HepG2 (cell line): ENCODE data around the gene DHRS13. TPM values are rescaled to one million over a fixed set of nuclear protein-coding genes. Genes with fewer than 3 reads are reported as not detected.

Source experiments
- FLYWCH1 ChIP-seq: sonication (generic); formaldehyde crosslinking; IDR thresholded peaks from 2 replicates; pipeline ENCODE4 v1.8.1; 2023; ENCODE audit warnings: mild to moderate bottlenecking, missing genetic modification reagents
- FOXA3 ChIP-seq: IDR thresholded peaks from 2 replicates; pipeline ENCODE4 v1.6.1; 2016; ENCODE audit warnings: missing genetic modification reagents, missing compliant biosample characterization
- GZF1 ChIP-seq: sonication (generic); formaldehyde crosslinking; IDR thresholded peaks from 2 replicates; pipeline ENCODE4 v1.5.1; 2020; ENCODE audit warnings: mild to moderate bottlenecking, missing genetic modification reagents
- HNRNPUL1 ChIP-seq: fragments of 200-400 bp; formaldehyde crosslinking; IDR thresholded peaks from 2 replicates; pipeline ENCODE4 v1.6.1; 2017; ENCODE audit warnings: low read depth, mild to moderate bottlenecking, low read length, moderate library complexity
- KDM1A ChIP-seq: IDR thresholded peaks from 2 replicates; pipeline ENCODE4 v1.6.1; 2016; ENCODE audit warnings: missing compliant biosample characterization
- KLF11 ChIP-seq: IDR thresholded peaks from 2 replicates; pipeline ENCODE4 v1.6.1; 2016; ENCODE audit warnings: missing compliant biosample characterization
- MAFF ChIP-seq: IDR thresholded peaks from 2 replicates; pipeline ENCODE4 v1.6.1; 2011; ENCODE audit warnings: low read depth, low read length, improper control_type of control experiment
- MED8 ChIP-seq: sonication (generic); formaldehyde crosslinking; IDR thresholded peaks from 2 replicates; pipeline ENCODE4 v1.8.1; 2023; ENCODE audit warnings: mild to moderate bottlenecking, missing genetic modification reagents; ENCODE audit not compliant: insufficient replicate concordance
- NR2C2 ChIP-seq: sonication (generic); formaldehyde crosslinking; IDR thresholded peaks from 2 replicates; pipeline ENCODE4 v1.4.0; 2020; ENCODE audit warnings: missing genetic modification reagents, mild to moderate bottlenecking, moderate library complexity, borderline replicate concordance
- PRMT3 ChIP-seq: sonication (generic); formaldehyde crosslinking; IDR thresholded peaks from 2 replicates; pipeline ENCODE4 v1.8.1; 2022; ENCODE audit warnings: low read depth, mild to moderate bottlenecking, moderate library complexity, missing genetic modification reagents, borderline replicate concordance
- RAD21 ChIP-seq: fragments of 450-650 bp; formaldehyde crosslinking; IDR thresholded peaks from 2 replicates; pipeline ENCODE4 v1.5.0; 2020; ENCODE audit warnings: mild to moderate bottlenecking
- RARA ChIP-seq: IDR thresholded peaks from 2 replicates; pipeline ENCODE4 v1.6.1; 2016; ENCODE audit warnings: missing genetic modification reagents, missing compliant biosample characterization
- SMAD3 ChIP-seq: sonication (generic); formaldehyde crosslinking; IDR thresholded peaks from 2 replicates; pipeline ENCODE4 v1.4.0; 2020; ENCODE audit warnings: missing genetic modification reagents
- ZBTB8A ChIP-seq: sonication (generic); formaldehyde crosslinking; IDR thresholded peaks from 2 replicates; pipeline ENCODE4 v1.4.0; 2020; ENCODE audit warnings: mild to moderate bottlenecking, low read depth, missing genetic modification reagents, borderline replicate concordance
- ZKSCAN8 ChIP-seq: IDR thresholded peaks from 2 replicates; pipeline ENCODE4 v1.6.1; 2016; ENCODE audit warnings: borderline replicate concordance, missing genetic modification reagents, missing compliant biosample characterization
- ZNF207 ChIP-seq: fragments of 450-650 bp; IDR thresholded peaks from 2 replicates; pipeline ENCODE4 v1.6.1; 2016; ENCODE audit warnings: antibody characterized with exemption, borderline replicate concordance
- ZNF260 ChIP-seq: sonication (generic); formaldehyde crosslinking; IDR thresholded peaks from 2 replicates; pipeline ENCODE4 v1.4.0; 2020; ENCODE audit warnings: missing genetic modification reagents, low read depth, mild to moderate bottlenecking, borderline replicate concordance
- ZNF615 ChIP-seq: sonication (generic); formaldehyde crosslinking; IDR thresholded peaks from 2 replicates; pipeline ENCODE4 v1.5.0; 2020; ENCODE audit warnings: mild to moderate bottlenecking, missing genetic modification reagents, borderline replicate concordance
- ZNF766 ChIP-seq: sonication (generic); formaldehyde crosslinking; IDR thresholded peaks from 2 replicates; pipeline ENCODE4 v1.5.0; 2020; ENCODE audit warnings: missing genetic modification reagents, borderline replicate concordance
- ZSCAN22 ChIP-seq: sonication (generic); formaldehyde crosslinking; IDR thresholded peaks from 2 replicates; pipeline ENCODE4 v1.4.0; 2020; ENCODE audit warnings: mild to moderate bottlenecking, missing genetic modification reagents
- polyA plus RNA-seq, 8 experiments: library from polyadenylated mRNA; depleted of rRNA in 3 of 8; stranded (reverse) in 7 of 8; unstranded in 1 of 8; fragments of >200 nt; fragmentation: Illumina TruSeq in 4 of 8; extraction: Trizol in 4 of 8; gene quantifications; 2 replicates each; pipeline versions ENCODE4 v1.2.1 to v1.2.3, GENCODE V29; 2011 to 2016; ENCODE audit warnings: low read depth in 4 of 8, missing spikeins in 1 of 8, mixed read lengths in 1 of 8; ENCODE audit not compliant: insufficient read depth in 1 of 8
- total RNA-seq, 5 experiments: library from RNA; depleted of rRNA; stranded (reverse); fragments of >200 nt; fragmentation: Illumina TruSeq; extraction: Trizol; gene quantifications; 2 replicates each; pipeline ENCODE4 v1.2.3, GENCODE V29; 2016; ENCODE audit warnings: low read depth in 1 of 5
- TF ChIP-seq, protein P1 (sequence below): sonication (generic); formaldehyde crosslinking; IDR thresholded peaks from 2 replicates; pipeline ENCODE4 v1.8.0; 2022; ENCODE audit warnings: missing genetic modification reagents, low read depth, mild to moderate bottlenecking, borderline replicate concordance
- TF ChIP-seq, protein P2 (sequence below): sonication (generic); formaldehyde crosslinking; IDR thresholded peaks from 2 replicates; pipeline ENCODE4 v1.8.0; 2023; ENCODE audit warnings: mild to moderate bottlenecking, missing genetic modification reagents
- TF ChIP-seq, protein P3 (sequence below): sonication (generic); formaldehyde crosslinking; IDR thresholded peaks from 2 replicates; pipeline ENCODE4 v1.5.0; 2020; ENCODE audit warnings: mild to moderate bottlenecking, missing genetic modification reagents
- TF ChIP-seq, protein P4 (sequence below): sonication (generic); formaldehyde crosslinking; IDR thresholded peaks from 2 replicates; pipeline ENCODE4 v1.9.0; 2022; ENCODE audit warnings: missing genetic modification reagents, mild to moderate bottlenecking, borderline replicate concordance

The DHRS13 gene
- total and polyA plus RNA-seq, 2 of the 13 experiments (the other 11 are each of a cell fraction or from before 2014, with no cell fraction given): 11.8 to 12.6 TPM

DNA sequence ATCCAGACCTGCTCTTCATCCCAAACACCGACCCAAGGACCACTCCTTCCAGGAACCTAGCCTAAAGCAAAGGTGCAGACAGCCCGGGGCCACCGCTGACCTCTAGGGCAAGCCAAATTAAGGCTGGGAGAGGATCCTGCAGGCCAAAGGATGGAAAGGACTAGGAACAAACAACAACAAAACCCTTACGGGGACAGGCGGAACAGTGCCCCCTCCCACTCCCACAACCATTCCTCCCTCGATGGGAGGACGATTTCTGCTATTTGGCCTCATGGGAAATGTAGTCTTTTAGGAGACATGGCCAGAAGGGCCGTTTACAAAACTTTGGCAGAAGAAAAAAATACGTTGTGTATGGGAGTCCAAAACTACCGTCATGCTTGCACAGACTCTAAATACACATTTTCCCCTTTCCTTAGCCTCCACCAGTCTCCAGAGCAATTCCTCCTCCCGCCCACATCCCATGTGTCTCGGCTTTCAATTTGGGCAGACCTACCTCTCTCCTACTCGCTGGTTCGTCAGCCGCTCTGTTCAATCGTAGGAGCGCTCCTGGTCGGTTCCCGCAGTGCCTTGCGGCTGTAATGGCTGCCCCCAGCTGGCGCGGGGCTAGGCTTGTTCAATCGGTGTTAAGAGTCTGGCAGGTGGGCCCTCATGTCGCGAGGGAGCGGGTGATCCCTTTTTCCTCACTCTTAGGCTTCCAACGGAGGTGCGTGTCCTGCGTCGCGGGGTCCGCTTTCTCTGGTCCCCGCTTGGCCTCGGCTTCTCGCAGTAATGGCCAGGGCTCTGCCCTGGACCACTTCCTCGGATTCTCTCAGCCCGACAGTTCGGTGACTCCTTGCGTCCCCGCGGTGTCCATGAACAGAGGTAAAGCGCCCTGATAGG is 48.2 kb downstream of the DHRS13 start, which contains the start of gene ERAL1 (continued):
- TF ChIP-seq NR2C2 (CRISPR knock-in tag): no peak; the same call in 1 of the 2 replicates
- no peak for TF ChIP-seq ZNF260 (CRISPR knock-in tag)
- no peak for TF ChIP-seq ZBTB8A (CRISPR knock-in tag)
- TF ChIP-seq KLF11 (CRISPR knock-in tag): no peak
- no peak for TF ChIP-seq KDM1A
- TF ChIP-seq GZF1 (CRISPR knock-in tag): no peak
- TF ChIP-seq, protein P1, sequence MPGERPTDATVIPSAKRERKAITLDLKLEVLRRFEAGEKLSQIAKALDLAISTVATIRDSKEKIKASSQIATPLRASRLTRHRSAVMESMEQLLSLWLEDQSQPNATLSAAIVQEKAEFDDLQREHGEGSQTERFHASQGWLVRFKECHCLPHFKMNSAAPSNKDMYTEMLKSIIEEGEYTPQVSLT (CRISPR knock-in tag): no peak
- no peak for TF ChIP-seq ZNF207
- TF ChIP-seq ZSCAN22: no peak
- TF ChIP-seq PRMT3 (CRISPR knock-in tag): no peak
- TF ChIP-seq RARA: no peak; the same call in 1 of the 2 replicates
- TF ChIP-seq MAFF: no peak
- no peak for TF ChIP-seq ZNF615 (CRISPR knock-in tag)
- no peak for TF ChIP-seq HNRNPUL1
- TF ChIP-seq ZKSCAN8 (CRISPR knock-in tag): no peak
- TF ChIP-seq, protein P2, sequence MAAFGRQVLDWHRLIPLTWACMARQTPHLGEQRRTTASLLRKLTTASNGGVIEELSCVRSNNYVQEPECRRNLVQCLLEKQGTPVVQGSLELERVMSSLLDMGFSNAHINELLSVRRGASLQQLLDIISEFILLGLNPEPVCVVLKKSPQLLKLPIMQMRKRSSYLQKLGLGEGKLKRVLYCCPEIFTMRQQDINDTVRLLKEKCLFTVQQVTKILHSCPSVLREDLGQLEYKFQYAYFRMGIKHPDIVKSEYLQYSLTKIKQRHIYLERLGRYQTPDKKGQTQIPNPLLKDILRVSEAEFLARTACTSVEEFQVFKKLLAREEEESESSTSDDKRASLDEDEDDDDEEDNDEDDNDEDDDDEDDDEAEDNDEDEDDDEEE (CRISPR knock-in tag): no peak
- TF ChIP-seq, protein P3, sequence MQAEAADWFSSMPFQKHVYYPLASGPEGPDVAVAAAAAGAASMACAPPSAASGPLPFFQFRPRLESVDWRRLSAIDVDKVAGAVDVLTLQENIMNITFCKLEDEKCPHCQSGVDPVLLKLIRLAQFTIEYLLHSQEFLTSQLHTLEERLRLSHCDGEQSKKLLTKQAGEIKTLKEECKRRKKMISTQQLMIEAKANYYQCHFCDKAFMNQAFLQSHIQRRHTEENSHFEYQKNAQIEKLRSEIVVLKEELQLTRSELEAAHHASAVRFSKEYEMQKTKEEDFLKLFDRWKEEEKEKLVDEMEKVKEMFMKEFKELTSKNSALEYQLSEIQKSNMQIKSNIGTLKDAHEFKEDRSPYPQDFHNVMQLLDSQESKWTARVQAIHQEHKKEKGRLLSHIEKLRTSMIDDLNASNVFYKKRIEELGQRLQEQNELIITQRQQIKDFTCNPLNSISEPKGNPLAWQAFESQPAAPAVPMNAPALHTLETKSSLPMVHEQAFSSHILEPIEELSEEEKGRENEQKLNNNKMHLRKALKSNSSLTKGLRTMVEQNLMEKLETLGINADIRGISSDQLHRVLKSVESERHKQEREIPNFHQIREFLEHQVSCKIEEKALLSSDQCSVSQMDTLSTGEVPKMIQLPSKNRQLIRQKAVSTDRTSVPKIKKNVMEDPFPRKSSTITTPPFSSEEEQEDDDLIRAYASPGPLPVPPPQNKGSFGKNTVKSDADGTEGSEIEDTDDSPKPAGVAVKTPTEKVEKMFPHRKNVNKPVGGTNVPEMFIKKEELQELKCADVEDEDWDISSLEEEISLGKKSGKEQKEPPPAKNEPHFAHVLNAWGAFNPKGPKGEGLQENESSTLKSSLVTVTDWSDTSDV: no peak
- no peak for TF ChIP-seq ZNF766 (CRISPR knock-in tag)
- TF ChIP-seq, protein P4, sequence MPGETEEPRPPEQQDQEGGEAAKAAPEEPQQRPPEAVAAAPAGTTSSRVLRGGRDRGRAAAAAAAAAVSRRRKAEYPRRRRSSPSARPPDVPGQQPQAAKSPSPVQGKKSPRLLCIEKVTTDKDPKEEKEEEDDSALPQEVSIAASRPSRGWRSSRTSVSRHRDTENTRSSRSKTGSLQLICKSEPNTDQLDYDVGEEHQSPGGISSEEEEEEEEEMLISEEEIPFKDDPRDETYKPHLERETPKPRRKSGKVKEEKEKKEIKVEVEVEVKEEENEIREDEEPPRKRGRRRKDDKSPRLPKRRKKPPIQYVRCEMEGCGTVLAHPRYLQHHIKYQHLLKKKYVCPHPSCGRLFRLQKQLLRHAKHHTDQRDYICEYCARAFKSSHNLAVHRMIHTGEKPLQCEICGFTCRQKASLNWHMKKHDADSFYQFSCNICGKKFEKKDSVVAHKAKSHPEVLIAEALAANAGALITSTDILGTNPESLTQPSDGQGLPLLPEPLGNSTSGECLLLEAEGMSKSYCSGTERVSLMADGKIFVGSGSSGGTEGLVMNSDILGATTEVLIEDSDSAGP (CRISPR knock-in tag): peak; percentile 81; the same call in 1 of the 2 replicates
- TF ChIP-seq SMAD3 (CRISPR knock-in tag): no peak
- peak; percentile 31 for TF ChIP-seq RAD21 (CRISPR knock-in tag)
- TF ChIP-seq FLYWCH1 (CRISPR knock-in tag): no peak
- TF ChIP-seq MED8 (CRISPR knock-in tag): no peak
- TF ChIP-seq FOXA3 (CRISPR knock-in tag): peak; percentile 34; the same call in 1 of the 2 replicates
